ENCODE results near the gene OXSR1. TPM values are rescaled to one million over a fixed set of nuclear protein-coding genes. Genes with fewer than 3 reads are reported as not detected.

The OXSR1 gene
- total and polyA plus RNA-seq, 2 of the 13 experiments (the other 11 are each of a cell fraction or from before 2014, with no cell fraction given), result 27.4 to 32.6 TPM

DNA sequence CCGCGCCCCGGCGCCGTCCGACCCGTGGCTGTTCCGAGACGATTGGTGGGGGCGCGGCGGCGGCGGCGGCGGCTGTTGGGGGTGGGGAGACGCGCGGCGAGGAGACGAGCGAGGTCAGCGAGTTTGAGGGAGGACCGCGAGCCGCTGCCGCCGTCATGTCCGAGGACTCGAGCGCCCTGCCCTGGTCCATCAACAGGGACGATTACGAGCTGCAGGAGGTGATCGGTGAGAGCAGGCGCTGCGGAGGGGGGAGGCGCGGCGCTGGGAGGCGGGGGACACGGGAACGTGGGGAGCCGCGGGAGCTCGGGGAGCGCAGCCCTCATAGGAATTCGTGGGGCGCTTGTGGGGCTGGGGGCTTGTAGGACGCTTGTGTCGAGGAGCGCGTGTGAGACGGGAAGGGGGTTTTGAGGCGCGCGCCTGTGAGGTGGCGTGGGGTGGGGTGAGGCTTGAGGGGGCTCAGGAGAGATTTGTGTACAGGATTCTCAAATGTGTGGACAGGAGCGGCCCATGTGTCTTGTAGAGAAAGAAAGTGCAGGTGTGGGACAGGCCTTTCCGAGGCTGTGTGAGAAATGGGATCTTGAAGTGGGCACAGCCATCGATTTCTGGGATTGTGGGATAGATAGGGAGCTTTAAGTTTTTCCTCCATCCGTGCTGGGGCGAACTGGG, 518 bp downstream of the OXSR1 start (continued):
- TF ChIP-seq, protein P1, sequence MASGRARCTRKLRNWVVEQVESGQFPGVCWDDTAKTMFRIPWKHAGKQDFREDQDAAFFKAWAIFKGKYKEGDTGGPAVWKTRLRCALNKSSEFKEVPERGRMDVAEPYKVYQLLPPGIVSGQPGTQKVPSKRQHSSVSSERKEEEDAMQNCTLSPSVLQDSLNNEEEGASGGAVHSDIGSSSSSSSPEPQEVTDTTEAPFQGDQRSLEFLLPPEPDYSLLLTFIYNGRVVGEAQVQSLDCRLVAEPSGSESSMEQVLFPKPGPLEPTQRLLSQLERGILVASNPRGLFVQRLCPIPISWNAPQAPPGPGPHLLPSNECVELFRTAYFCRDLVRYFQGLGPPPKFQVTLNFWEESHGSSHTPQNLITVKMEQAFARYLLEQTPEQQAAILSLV (CRISPR knock-in tag; IDR thresholded peaks at IDR 0.05; ENCODE audit: borderline replicate concordance), result peak; percentile 46; the same call in 1 of the 2 replicates
- TF ChIP-seq ZNF33B (CRISPR knock-in tag; IDR thresholded peaks at IDR 0.05) (no peak), ZNF768 (CRISPR knock-in tag; IDR thresholded peaks at IDR 0.05) (peak; percentile 9; the same call in 1 of the 2 replicates), ZKSCAN8 (CRISPR knock-in tag; IDR thresholded peaks at IDR 0.05; ENCODE audit: borderline replicate concordance) (no peak), U2AF2 (IDR thresholded peaks at IDR 0.05; ENCODE audit: low read depth, low read length) (no peak), CHD4 (IDR thresholded peaks at IDR 0.05; ENCODE audit: borderline replicate concordance, low read length) (no peak), EED (CRISPR knock-in tag; IDR thresholded peaks at IDR 0.05) (no peak), RELA (CRISPR knock-in tag; IDR thresholded peaks at IDR 0.05) (no peak), ZEB1 (IDR thresholded peaks at IDR 0.05; ENCODE audit: insufficient replicate concordance, low read depth) (peak; percentile 3), TBP (CRISPR knock-in tag; IDR thresholded peaks at IDR 0.05) (no peak), MTF2 (CRISPR knock-in tag; IDR thresholded peaks at IDR 0.05; ENCODE audit: borderline replicate concordance) (peak; percentile 77; the same call in 1 of the 2 replicates)

DNA sequence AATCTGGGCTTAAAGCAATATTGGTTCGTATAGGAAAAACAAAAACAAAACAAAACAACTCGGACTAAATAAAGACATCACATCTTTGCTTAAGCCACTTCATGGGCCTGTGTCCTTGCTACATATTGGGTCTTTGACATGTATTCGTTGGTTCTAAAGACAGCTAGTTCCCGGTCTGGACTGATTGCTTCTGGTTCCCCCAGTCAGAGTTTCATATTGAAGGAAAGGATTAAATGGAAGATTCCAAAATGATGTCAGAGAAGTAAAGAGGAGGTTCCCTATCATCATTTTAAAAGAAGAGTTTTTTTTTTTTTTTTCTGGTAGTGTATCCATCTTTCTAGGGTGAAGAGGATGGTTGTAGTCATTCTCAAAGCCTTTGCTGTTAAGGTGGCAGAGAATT, 2.3 kb downstream of the OXSR1 start:
- peak overlapping the region; percentile 1; the same call in 1 of the 2 replicates for H3K9ac ChIP-seq (ENCODE audit: insufficient read depth, low read depth, low read length)
- H3K9me3 ChIP-seq (ENCODE audit: low read length), result no peaks in the 10 kb centered on the region
- FAIRE-seq (no peak), DNase-seq (ENCODE audit: low spot score) (no peak), ATAC-seq (no peak)
- peak overlapping the region; percentile 86 for H3K4me2 ChIP-seq (ENCODE audit: low read depth, low read length)
- H3K79me2 ChIP-seq (ENCODE audit: insufficient read depth, low read length), result peaks cover 68% of the 10 kb centered on the region
- intact Hi-C loops (cut with micrococcal nuclease; ENCODE audit: unreplicated experiment), result no loop called here
- ChIA-PET POLR2A (interaction anchor here (4.0 to 5.1 kb wide), 2 partner anchors 28 to 34 kb away, joined by 36 to 179 read pairs; partner anchors contain the start of genes ACAA1 and MYD88), CTCF (ENCODE audit: low intra/inter-chr PET ratio, low total read pairs) (no interaction called here)
- H2AFZ ChIP-seq (ENCODE audit: low read length), result no peak overlapping the region
- H3K4me1 ChIP-seq (ENCODE audit: insufficient read depth, low read length), result peaks cover 64% of the 10 kb centered on the region
- H4K20me1 ChIP-seq (ENCODE audit: insufficient read depth, low read length), result peaks cover 18% of the 10 kb centered on the region
- H3K27ac ChIP-seq (ENCODE audit: extremely low read length, insufficient read depth, low read length), result no peak overlapping the region
- in situ Hi-C loops (cut with HindIII; ENCODE audit: extremely low pct_ligation_motif_present, low pct_unique_long_range_greater_than_20kb), result no loop called here
- H3K4me3 ChIP-seq (replicated peaks in 1 of 3; ENCODE audit: insufficient read depth in 1 of 3, low read depth in 2 of 3, low read length in 3 of 3), result no peak overlapping the region; a peak in 1 of 6 replicates
- H3K27me3 ChIP-seq (ENCODE audit: control insufficient read depth in 1 of 2, insufficient read depth in 2 of 2, low read length in 2 of 2), result no peaks in the 10 kb centered on the region; a peak in 1 of 5 replicates
- no peak for TF ChIP-seq NFYB (CRISPR knock-in tag; IDR thresholded peaks at IDR 0.05)
- no peak for TF ChIP-seq CBX1 (IDR thresholded peaks at IDR 0.05; ENCODE audit: low read depth)
- TF ChIP-seq NFYC (CRISPR knock-in tag; IDR thresholded peaks at IDR 0.05), result no peak
- TF ChIP-seq, protein P2, sequence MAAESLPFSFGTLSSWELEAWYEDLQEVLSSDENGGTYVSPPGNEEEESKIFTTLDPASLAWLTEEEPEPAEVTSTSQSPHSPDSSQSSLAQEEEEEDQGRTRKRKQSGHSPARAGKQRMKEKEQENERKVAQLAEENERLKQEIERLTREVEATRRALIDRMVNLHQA (CRISPR knock-in tag; IDR thresholded peaks at IDR 0.05), result no peak
- TF ChIP-seq ZNF841 (CRISPR knock-in tag; IDR thresholded peaks at IDR 0.05; ENCODE audit: borderline replicate concordance), result no peak
- TF ChIP-seq HOXA9 (CRISPR knock-in tag; IDR thresholded peaks at IDR 0.05; ENCODE audit: borderline replicate concordance), result no peak
- TF ChIP-seq FOXJ3 (CRISPR knock-in tag; IDR thresholded peaks at IDR 0.05; ENCODE audit: borderline replicate concordance), result no peak
- no peak for TF ChIP-seq ZNF556 (CRISPR knock-in tag; IDR thresholded peaks at IDR 0.05; ENCODE audit: borderline replicate concordance)
- no peak for TF ChIP-seq ZNF781 (CRISPR knock-in tag; IDR thresholded peaks at IDR 0.05; ENCODE audit: borderline replicate concordance, not compliant biosample characterization)
- no TSS peak for BruUV-seq (replicated peaks)
- H3K36me3 ChIP-seq (replicated peaks in 1 of 2; ENCODE audit: control insufficient read depth in 1 of 2, insufficient read depth in 2 of 2, low read length in 2 of 2), result no peaks in the 10 kb centered on the region; a peak in 1 of 5 replicates
- 81% methylated on average over 4 of the region's 4 CpGs for WGBS (ENCODE audit: low lambda C conversion rate)
